Gastroesophageal sphincter (tissue), 3 donors: ENCODE results near the gene ZNF860.

Experiments used
- CTCF ChIP-seq, 4 experiments: fragments of 200-600 bp in 2 of 4; fragments of 450-650 bp in 2 of 4; sonication (generic) in 1 of 4; IDR thresholded peaks; one replicate each; pipeline ENCODE4 v1.5.1; 2017 to 2019; ENCODE audit warnings: antibody characterized with exemption in 4 of 4, mild to moderate bottlenecking in 2 of 4, moderate library complexity in 2 of 4
- EP300 ChIP-seq: sonication (generic); formaldehyde crosslinking; IDR thresholded peaks from one replicate; pipeline ENCODE4 v1.6.1; 2017; ENCODE audit warnings: antibody characterized with exemption, mild to moderate bottlenecking

GRCh38 chr3:31973837-31974236, 7.7 kb upstream of the ZNF860 start:
- TF ChIP-seq CTCF (IDR thresholded peaks at IDR 0.05) (no peak), EP300 (no peak)
